Transverse colon (tissue), 4 donors: ENCODE data around the gene CUL1.

Source experiments
- POLR2A ChIP-seq: fragments of 450-650 bp; IDR thresholded peaks from one replicate; pipeline ENCODE4 v1.6.1; 2016; ENCODE audit warnings: antibody characterized with exemption, mild to moderate bottlenecking, moderate library complexity
- POLR2AphosphoS5 ChIP-seq, 3 donors: sonication (generic); formaldehyde crosslinking; IDR thresholded peaks; one replicate each; pipeline ENCODE4 v1.6.1; 2016; ENCODE audit warnings: antibody characterized with exemption in 3 of 3
- TF ChIP-seq, protein P1 (sequence below), 5 experiments: fragments of 200-600 bp in 3 of 5; fragments of 450-650 bp in 2 of 5; sonication (generic) in 3 of 5; IDR thresholded peaks; 1 replicate in 2 of 5; 2 replicates in 3 of 5; pipeline ENCODE4 v1.5.1; 2016 to 2017; ENCODE audit warnings: antibody characterized with exemption in 5 of 5, inconsistent platforms in 3 of 5, mild to moderate bottlenecking in 2 of 5, moderate library complexity in 1 of 5

DNA sequence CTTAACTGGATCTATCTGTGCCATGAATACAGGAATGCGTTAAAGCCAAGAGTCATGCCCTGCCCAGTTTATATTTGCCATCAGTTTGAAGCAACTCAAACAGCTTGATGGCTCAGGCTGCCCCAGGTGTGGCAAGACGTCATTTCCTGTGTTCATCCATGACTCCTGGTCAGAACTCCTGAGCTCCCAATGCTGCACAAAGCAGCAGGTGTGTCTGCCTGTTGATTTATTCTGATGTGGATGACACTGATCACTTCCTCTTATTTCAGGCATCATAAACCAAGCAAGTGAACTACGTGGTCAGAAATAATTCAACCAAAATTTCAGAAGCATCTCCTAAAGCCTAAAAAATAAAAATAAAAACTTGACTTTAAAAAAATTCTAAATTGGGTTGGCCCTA lies 116.9 kb downstream of the CUL1 start:
- TF ChIP-seq, protein P1, sequence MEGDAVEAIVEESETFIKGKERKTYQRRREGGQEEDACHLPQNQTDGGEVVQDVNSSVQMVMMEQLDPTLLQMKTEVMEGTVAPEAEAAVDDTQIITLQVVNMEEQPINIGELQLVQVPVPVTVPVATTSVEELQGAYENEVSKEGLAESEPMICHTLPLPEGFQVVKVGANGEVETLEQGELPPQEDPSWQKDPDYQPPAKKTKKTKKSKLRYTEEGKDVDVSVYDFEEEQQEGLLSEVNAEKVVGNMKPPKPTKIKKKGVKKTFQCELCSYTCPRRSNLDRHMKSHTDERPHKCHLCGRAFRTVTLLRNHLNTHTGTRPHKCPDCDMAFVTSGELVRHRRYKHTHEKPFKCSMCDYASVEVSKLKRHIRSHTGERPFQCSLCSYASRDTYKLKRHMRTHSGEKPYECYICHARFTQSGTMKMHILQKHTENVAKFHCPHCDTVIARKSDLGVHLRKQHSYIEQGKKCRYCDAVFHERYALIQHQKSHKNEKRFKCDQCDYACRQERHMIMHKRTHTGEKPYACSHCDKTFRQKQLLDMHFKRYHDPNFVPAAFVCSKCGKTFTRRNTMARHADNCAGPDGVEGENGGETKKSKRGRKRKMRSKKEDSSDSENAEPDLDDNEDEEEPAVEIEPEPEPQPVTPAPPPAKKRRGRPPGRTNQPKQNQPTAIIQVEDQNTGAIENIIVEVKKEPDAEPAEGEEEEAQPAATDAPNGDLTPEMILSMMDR (IDR thresholded peaks at IDR 0.05): no peak
- TF ChIP-seq POLR2A: no peak
- no peak for TF ChIP-seq POLR2AphosphoS5 (IDR thresholded peaks at IDR 0.05)
